NCI-H2029 (cell line): ENCODE data around the gene FURIN.
A peak's percentile ranks its signal among the peaks of the same experiment; 100 is the strongest.
"Not testable (repeated sequence)": the region's sequence is repeated elsewhere in the genome, so short reads cannot be mapped to it uniquely, and the experiment has no call there.

Experiments
- DNase-seq: peaks from one replicate; lab custom pipeline; 2025; lab: John Stamatoyannopoulos, UW

FURIN gene

DNA sequence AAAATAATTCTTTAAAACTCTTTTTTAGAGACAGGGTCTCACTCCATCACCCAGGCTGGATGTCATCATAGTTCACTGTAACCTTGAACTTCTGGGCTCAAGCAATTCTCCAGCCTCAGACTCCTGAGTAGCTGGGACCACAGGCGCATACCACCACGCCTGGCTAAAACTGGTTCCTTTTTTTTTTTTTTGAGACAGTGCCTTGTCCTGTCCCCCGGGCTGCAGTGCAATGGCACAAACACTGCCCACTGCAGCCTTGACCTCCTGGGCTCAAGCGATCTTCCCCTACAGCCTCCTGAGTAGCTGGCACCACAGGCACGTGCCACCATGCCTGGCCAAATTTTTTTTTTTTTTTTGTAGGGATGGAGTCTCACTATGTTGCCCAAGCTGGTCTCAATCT is 23.7 kb upstream of the FURIN start:
- no peak for DNase-seq

- DNase-seq = no peak
Measured at GRCh38 chr15:90845201-90845949, 23.0 kb upstream of the FURIN start.

- DNase-seq = not testable (repeated sequence)
Measured at GRCh38 chr15:90849424-90849823, 19.0 kb upstream of the FURIN start.

GRCh38 chr15:90851114-90851513 is 17.3 kb upstream of the FURIN start:
- DNase-seq = no peak

GRCh38 chr15:90851940-90852339 is 16.4 kb upstream of the FURIN start:
- DNase-seq = no peak

- no peak for DNase-seq
Measured at GRCh38 chr15:90855139-90855538, 13.2 kb upstream of the FURIN start.

- no peak for DNase-seq
Measured at GRCh38 chr15:90857337-90857736, 11.1 kb upstream of the FURIN start.

GRCh38 chr15:90857883-90858443 is 10.4 kb upstream of the FURIN start:
- no peak for DNase-seq

- DNase-seq = no peak
Measured at GRCh38 chr15:90859234-90860131, 8.9 kb upstream of the FURIN start.

- no peak for DNase-seq
Measured at GRCh38 chr15:90860450-90860849, 7.9 kb upstream of the FURIN start.

DNA sequence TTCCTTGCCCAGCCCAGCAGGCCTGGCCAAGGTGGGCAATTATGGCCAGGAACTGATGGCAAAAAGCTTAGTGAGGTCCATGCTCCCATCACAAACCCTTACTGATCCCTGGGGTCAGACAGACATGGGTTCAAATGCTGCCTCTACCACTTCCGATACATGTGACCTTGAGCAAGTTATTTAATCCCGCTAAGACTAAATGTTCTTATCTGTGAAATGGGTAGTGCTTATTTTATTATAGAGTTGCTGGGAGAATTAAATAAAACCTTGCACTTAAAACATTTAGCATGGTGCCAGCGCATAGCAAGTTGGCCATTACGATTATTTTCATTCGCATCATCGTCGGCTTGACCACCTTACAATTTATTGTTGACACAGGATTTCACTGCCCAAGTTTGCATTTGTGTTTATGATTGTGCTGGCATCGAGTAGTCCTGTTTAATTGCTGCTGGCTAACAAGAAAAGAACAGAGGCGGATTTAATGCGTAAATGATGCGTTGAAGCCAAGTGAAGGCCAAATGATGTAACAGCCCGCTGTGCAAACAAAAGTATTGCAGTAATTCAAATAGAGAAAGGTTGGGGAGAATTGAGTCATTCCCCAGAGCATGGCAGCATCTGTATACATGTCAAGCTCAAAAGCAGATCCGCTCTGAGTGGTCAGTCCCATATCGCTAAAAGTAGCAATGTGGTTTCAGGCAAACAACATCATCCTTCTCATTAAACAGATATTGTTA is 7.3 kb upstream of the FURIN start:
- peak; percentile 84 for DNase-seq

GRCh38 chr15:90862487-90862886 is 5.9 kb upstream of the FURIN start:
- no peak for DNase-seq

DNA sequence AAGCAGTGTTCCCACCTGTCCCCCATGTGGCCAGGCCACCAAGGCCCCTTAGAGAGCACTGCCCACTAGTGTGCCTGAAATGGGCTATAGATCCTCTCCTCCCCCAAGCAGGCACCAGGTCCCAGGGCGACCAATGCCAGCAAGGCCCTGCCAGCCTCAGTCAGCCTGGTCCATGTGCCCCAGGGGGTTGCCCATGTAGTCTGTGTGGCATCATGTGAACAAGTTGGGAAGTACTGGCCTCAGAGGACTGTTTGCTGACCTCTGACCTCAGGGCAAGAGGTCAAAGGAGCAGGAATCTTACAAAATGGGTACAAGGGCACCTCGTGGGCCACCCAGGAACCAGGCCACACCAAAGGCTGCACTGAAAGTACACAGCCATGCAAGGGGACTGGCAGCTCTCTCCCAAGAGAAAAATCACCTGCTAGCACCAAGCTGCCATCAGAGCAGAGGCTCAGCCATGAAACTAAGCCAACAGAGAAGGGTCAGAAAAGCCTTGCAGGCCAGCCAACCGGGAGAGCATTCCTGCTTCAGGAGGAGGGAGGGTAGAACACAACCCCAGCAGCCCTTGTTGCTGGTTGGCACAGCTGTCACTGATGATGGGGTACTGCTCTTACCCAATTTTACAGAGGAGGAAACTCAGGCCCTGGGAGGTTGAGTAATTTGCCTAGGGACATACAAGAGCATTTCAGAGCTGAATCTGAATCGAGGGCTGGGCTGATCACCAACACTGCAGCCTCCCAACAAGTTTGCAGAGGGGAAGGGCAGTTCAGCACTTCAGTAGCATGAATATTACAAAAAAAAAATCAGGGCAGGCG is 5.2 kb upstream of the FURIN start:
- DNase-seq = no peak

DNA sequence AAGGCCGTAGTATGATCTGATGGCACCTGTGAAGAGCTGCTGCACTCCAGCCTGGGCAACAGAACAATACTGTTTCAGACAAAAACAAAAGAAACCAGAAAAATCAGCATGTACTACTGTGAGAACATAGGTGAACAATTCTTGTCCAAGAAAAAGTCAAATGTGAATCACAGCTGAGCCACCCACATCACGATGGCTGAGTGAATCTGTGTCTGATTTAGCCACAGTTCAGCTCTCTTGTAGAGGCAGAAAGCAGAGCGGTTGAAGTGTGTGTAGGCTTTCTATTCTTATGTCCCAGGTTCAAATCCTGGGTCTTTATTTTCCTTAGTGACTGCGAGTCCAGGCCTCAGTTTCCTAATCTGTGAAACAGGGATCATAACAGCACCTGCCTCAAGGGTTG is 4.4 kb upstream of the FURIN start:
- no peak for DNase-seq

GRCh38 chr15:90864507-90864906 is 3.9 kb upstream of the FURIN start:
- no peak for DNase-seq

DNA sequence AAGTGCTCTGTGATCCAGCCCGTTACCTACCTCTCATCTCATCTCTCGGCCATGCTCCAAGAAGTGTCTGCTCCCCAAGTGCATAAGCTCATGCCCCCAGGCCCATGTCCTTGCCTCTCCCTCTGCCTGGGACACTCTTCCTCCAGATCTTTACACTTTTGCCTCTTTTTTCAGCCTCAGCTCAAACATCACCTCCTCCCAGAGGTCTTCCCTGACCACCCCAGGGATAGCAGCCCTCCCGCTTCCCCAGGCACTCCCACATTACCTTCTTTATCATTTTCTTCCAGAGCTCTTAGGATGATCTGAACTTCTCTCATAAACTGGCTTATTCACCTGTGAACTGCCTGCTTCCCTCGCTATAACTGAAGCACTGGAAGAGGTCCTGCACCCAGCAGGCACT is 2.7 kb upstream of the FURIN start:
- no peak for DNase-seq

- DNase-seq = peak; percentile 25
Measured at GRCh38 chr15:90866161-90866715, 2.1 kb upstream of the FURIN start.

DNA sequence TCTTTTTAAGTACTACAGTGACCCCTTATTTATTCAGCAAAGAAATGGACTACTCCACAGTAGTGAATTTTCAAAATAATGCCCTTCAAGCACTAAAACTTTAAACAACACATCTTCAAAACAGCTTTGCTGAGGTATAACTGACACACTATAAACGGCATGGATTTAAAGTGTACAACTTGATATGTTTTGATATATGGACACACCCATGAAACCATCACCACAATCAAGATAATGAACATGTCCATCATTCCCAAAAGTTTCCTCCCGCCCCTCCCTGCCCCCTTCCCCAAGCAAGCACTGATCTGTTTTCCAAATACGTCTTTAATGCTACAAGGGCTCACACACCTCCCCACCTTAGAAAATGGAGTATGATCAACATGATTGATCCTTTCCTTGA is 1.6 kb upstream of the FURIN start:
- no peak for DNase-seq

DNA sequence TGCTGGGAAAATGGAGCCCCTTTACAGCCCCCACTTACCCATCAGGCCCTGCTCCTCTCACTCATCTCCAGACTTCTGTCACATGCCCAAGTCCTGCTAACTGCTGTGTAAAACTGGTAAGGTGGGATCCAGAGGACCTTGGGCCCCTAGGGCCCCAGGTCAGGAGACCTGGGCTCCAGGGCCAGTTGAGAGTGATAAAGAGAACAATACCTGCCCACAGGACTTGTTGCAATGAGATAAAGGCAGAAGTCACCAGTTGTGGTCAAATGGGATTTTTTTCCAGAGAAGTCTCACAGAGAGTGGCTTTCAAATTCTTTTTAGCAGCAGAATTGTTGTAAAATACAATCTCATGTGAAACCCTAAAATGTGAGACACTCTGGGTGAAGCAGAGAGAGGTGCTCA is 753 bp downstream of the FURIN start:
- no peak for DNase-seq

- no peak for DNase-seq
Measured at GRCh38 chr15:90869601-90870353, 1.4 kb downstream of the FURIN start.
